HG03066 (cell line): ENCODE measurements around the gene PRR27.

Experiments
- ATAC-seq: cut with Tn5 transposase; IDR thresholded peaks from one replicate; pipeline ENCODE4 v1.9.1; 2021; ENCODE audit warnings: low read depth; ENCODE audit not compliant: unreplicated experiment

PRR27 gene

DNA sequence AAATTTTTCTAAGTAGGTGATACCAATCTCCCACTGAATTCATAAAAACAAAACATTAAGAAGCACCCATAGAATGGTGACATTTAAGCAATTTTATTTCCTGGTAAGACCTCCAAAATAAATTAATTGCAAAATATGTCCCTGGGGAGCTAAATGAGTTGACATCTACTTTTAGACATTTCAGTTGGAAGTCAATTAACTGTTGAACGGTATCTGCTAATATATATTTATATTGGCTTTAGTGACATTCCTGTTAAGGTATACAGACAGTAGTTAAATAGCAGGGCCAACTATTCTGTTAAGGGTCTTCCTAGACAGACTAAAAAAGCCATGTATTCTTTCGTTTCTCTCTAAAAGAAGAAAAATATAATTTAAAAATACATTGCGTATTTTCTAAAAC lies at the start of gene PRR27:
TSS of gene PRR27 (plus strand) at position 301 of the 400 bp plus-strand sequence. CDS start 139 bp downstream, outside the sequence.
- ATAC-seq, result no peak

- no peak for ATAC-seq
Observed at GRCh38 chr4:70110917-70111316, 43.1 kb upstream of the PRR27 start.

- ATAC-seq, result no peak
Observed at GRCh38 chr4:70113656-70114055, 40.4 kb upstream of the PRR27 start.

GRCh38 chr4:70114096-70114495 lies 39.9 kb upstream of the PRR27 start:
- ATAC-seq, result no peak

GRCh38 chr4:70120323-70120722 lies 33.7 kb upstream of the PRR27 start:
- no peak for ATAC-seq

- no peak for ATAC-seq
Observed at GRCh38 chr4:70133473-70133872, 20.6 kb upstream of the PRR27 start.

DNA sequence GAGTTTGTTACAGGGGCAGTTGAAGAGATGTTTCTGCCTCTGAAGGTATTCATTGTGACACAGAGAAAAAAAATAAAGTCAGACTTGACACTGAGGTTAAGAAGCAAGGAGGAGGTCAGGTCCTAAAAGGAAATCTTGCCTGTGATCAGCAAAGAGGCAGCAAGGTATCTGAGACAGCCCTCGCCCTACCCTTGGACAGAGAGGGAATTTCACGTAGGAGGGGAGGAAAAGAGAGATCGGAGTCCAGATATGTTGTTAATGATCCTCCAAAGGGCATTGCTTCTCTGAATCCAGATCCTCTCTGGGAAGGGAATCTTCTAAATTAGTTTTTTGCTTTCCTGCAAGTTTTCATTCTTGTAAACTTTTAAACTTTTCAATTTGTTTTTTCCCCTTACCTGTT lies 15.3 kb upstream of the PRR27 start:
- ATAC-seq, result no peak

- ATAC-seq, result no peak
Observed at GRCh38 chr4:70151271-70151670, 2.8 kb upstream of the PRR27 start.

DNA sequence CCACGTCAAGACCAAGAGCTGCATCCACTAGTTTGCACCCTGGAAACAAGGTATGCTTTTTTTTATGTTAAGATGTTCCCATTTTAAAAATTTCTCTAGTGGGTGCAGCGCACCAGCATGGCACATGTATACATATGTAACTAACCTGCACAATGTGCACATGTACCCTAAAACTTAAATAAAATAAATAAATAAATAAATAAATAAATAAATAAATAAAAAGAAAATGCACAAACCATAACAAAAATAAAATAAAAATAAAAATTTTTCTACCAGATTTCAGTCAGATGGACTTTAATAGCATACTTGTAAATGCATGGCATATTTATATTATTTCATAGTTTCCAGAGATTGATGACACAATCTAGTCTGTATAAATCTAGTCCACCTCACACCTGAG lies 1.9 kb upstream of the PRR27 start:
- no peak for ATAC-seq

DNA sequence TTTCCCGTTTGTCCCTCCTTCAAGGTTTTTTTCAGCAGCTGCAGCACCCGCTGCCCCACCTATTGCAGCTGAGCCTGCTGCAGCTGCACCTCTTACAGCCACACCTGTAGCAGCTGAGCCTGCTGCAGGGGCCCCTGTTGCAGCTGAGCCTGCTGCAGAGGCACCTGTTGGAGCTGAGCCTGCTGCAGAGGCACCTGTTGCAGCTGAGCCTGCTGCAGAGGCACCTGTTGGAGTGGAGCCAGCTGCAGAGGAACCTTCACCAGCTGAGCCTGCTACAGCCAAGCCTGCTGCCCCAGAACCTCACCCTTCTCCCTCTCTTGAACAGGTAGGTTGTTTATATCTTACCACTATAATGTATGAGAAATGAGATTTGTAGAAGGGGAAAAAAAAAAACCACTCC lies 4.5 kb downstream of the PRR27 start:
- ATAC-seq, result no peak

DNA sequence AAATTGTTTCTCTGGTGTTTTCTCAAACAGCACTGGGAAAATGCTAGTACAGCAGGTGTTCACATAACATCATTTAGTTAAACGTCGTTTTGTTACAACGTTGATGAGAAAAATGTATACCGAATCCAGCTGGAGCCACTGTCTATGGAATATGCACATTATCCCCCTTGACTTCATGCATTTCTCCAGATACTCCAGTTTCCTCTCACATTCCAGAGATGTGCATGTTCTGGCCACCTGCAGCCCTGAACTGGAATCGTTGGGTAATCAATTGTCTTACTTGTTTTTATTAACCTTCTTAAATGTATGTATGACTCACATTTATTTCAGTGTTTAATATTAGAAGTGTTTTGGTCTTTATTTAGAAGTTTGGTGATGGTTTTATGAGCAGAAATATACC lies 23.1 kb downstream of the PRR27 start:
- ATAC-seq, result no peak

DNA sequence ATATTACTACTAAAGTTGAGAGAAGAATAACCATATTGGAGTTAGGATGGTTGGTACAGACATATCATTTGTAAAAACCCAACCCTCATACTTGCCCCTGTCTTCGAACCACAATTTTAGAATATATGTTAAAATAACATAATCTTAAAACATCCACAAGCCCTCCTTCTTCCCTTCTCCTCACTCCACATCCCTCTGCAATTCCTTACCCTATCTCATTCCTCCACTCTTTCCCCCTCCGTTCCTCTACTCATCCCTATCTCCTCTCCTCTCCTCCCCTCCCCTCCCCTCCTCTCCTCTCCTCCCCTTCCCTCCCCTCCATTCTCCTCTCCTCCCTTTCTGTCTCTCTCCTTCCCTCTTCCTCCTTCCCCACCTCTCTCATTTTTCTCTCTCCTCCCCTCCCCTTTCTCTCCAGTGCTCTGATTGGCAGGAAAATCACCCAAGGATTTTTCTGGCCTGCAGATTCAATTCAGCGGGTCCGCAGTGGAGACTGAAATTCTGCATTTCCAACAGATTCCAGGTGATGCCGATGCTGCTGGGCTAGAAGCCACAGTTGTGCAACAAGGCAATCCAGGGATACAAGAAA lies 24.1 kb downstream of the PRR27 start:
- ATAC-seq, result no peak

DNA sequence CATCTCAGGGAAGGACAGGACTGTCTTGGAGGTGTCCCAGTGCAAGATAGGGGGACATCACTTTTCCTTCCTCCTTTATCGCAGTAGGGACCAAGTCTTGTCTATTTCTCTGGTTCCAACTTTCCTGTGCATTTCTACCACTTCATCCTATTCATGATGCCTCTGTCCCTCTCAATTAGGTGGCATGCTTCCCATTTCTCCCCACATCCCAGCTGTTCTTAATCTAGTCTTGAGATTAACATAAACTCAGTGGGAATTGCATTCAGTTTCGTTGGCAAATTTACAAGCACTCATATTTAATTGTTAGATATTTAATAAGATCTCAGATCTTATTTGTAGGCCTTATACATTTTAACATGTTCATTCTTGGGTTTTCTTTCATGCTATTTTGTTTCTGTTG lies 25.8 kb downstream of the PRR27 start:
- ATAC-seq, result no peak

DNA sequence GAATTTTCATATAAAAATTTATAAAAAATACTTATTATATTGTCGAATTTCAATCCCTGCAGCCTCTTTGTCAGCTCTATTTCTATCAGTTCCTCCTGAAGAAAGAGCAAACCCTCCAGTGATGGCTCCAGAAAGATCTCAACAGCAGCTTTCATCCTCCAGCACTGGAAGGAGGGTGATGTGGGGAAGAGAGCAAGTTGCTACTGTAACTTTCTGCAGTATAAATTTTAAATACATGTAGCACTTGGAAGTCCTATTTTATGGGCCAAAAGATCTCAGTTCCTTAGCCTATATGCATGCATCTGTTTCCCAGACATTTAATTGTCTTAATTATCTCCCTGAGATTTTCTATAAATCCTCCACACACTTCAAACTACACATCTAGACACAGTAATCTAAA lies 27.8 kb downstream of the PRR27 start:
- ATAC-seq, result no peak

- ATAC-seq, result no peak
Observed at GRCh38 chr4:70182517-70183167, 28.6 kb downstream of the PRR27 start.

DNA sequence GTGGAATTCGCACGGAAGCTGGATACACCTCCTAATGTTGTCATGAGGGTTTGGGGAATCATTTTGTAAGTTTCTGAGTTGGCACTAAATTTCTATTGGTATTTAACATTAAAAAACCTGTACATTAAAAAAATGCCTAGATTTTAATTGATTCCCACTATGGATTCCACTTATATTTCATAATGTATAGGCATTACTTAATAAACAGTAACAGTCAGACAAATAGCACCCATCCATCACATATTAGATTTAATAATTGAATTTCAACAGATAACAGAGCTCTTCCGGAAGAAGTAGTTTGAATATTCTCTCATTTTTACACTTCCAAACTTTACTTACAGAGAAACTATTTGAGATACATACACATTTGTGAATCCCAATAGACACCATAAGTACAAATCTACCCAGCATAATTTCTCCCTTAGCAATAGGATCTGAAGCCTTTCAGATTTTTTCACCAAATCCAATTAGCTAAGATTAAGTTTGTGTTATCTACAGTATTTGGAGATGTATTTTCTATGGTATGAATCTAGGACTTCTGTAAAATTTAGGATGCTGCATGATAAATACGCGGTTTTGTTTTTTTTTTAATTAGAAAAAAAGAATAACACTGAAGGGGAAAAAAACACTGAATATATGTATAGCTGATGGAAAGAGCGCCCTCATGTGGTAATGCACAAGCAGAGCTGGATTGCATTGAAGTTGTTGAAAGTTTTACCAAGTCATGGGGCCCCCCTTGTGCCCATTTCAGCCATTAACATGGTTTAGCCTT lies 29.3 kb downstream of the PRR27 start:
- ATAC-seq, result peak; percentile 73

GRCh38 chr4:70183940-70184246 lies 29.9 kb downstream of the PRR27 start:
- no peak for ATAC-seq

GRCh38 chr4:70187216-70187615 lies 33.2 kb downstream of the PRR27 start:
- ATAC-seq, result no peak

GRCh38 chr4:70190579-70190978 lies 36.5 kb downstream of the PRR27 start:
- ATAC-seq, result no peak

DNA sequence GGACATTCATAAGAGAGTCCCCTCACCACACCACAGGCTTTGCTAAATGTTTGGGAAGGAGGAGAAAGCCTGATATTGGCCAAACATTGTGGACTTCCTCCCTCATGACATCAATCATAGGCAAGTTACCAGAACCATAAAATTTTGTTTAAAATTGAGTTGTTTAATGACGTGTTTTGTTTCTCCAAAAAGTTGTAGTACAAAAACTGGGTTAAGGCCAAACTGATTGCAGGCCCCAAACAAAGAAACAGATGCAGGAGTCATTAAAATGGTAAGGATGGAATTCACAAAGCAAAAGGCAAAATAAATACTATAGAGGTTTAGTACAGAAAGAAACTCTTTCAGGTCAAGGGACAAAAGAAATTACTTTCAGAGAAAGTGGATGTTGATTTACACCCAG lies 37.6 kb downstream of the PRR27 start:
- no peak for ATAC-seq

DNA sequence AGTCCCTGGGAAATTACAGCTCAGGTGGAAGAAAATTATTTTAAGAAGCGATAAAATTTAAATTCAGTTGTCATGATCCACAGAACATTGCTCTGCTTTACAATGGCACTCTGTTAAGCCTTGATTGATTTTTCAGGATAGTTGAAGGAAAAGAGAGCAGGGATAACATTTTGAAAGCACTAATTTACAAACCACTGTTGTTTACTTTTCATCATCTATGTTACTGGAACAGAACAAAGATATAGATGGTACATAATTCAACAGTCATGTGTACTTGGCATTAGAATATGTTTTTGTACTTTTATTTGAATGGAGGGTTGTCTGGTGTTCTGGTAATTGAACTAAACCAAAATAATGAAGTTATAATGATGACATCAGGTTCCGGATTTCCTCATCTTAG lies 38.9 kb downstream of the PRR27 start:
- no peak for ATAC-seq

DNA sequence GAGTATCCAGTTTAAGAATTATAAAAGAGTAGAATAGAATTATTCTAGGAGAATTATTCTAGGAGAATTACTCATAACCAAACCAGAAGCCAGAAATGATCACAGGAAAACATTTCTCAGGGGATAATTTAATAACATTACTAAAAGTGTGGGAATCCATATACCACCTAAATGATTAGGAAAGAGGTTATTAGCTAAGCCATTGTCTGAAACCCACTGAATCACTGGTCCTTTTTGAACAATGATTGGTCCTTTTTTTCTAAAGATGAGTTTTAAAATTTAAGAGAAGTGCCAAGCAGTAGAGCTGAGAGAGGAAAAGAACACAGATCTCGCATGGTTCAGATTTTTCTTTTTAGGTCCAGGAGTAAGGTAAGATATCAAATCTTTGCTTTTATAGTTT lies 41.4 kb downstream of the PRR27 start, which contains the start of gene ODAM:
TSS of gene ODAM (plus strand) at position 301 of the 400 bp plus-strand sequence. CDS start 819 bp downstream, outside the sequence.
- no peak for ATAC-seq
